Measurements from ENCODE around the gene RAB3B.

- TF ChIP-seq CTCF (IDR thresholded peaks at IDR 0.05) (no peak), POLR2AphosphoS5 (IDR thresholded peaks at IDR 0.05) (no peak)
Observed at GRCh38 chr1:51956528-51957509, 33.7 kb downstream of the RAB3B start.

Data from breast epithelium (tissue), 3 donors.